ENCODE data around the gene RABGGTA.

- no peak for TF ChIP-seq CTCF (IDR thresholded peaks at IDR 0.05)
- TF ChIP-seq POLR2AphosphoS5 (IDR thresholded peaks at IDR 0.05) = no peak
- no peak for TF ChIP-seq POLR2A (IDR thresholded peaks at IDR 0.05)
- no peak for TF ChIP-seq EP300 (IDR thresholded peaks at IDR 0.05)
These were observed 2.1 kb upstream of the RABGGTA start for GRCh38 chr14:24273422-24273998.
